HG03432 (cell line): Measurements from ENCODE around the gene MACROD2.

Experiments
- ATAC-seq: cut with Tn5 transposase; IDR thresholded peaks from one replicate; pipeline ENCODE4 v1.9.1; 2021; ENCODE audit warnings: mild to moderate bottlenecking, moderate library complexity; ENCODE audit not compliant: unreplicated experiment

The MACROD2 gene

GRCh38 chr20:14401479-14402138 is 406.3 kb downstream of the MACROD2 start:
- peak; percentile 54 for ATAC-seq

GRCh38 chr20:14404515-14404914 is 409.2 kb downstream of the MACROD2 start:
- ATAC-seq: no peak

GRCh38 chr20:14406495-14406894 is 411.2 kb downstream of the MACROD2 start:
- ATAC-seq: peak; percentile 71

- ATAC-seq: no peak
These were observed 412.0 kb downstream of the MACROD2 start for GRCh38 chr20:14407336-14407735.

GRCh38 chr20:14410869-14411555 is 415.7 kb downstream of the MACROD2 start:
- ATAC-seq: no peak

GRCh38 chr20:14412065-14412681 is 416.9 kb downstream of the MACROD2 start:
- no peak for ATAC-seq

GRCh38 chr20:14413835-14414234 is 418.5 kb downstream of the MACROD2 start:
- no peak for ATAC-seq

GRCh38 chr20:14414560-14414959 is 419.2 kb downstream of the MACROD2 start:
- ATAC-seq: no peak

GRCh38 chr20:14415467-14415866 is 420.2 kb downstream of the MACROD2 start:
- no peak for ATAC-seq

GRCh38 chr20:14418376-14418775 is 423.1 kb downstream of the MACROD2 start:
- ATAC-seq: no peak

- ATAC-seq: no peak
These were observed 427.6 kb downstream of the MACROD2 start for GRCh38 chr20:14422892-14423291.

- peak; percentile 62 for ATAC-seq
These were observed 436.3 kb downstream of the MACROD2 start for GRCh38 chr20:14431568-14431967.

- no peak for ATAC-seq
These were observed 436.8 kb downstream of the MACROD2 start for GRCh38 chr20:14432085-14432484.

- no peak for ATAC-seq
These were observed 437.3 kb downstream of the MACROD2 start for GRCh38 chr20:14432597-14432996.

GRCh38 chr20:14434384-14435136 is 439.2 kb downstream of the MACROD2 start:
- no peak for ATAC-seq

- ATAC-seq: no peak
These were observed 445.9 kb downstream of the MACROD2 start for GRCh38 chr20:14441201-14441600.

- no peak for ATAC-seq
These were observed 448.8 kb downstream of the MACROD2 start for GRCh38 chr20:14444106-14444505.

- ATAC-seq: no peak
These were observed 450.0 kb downstream of the MACROD2 start for GRCh38 chr20:14445310-14445709.

GRCh38 chr20:14445902-14446301 is 450.6 kb downstream of the MACROD2 start:
- no peak for ATAC-seq

GRCh38 chr20:14446446-14446845 is 451.1 kb downstream of the MACROD2 start:
- ATAC-seq: no peak

GRCh38 chr20:14449323-14449722 is 454.0 kb downstream of the MACROD2 start:
- ATAC-seq: no peak
